ENCODE results near the gene AMOTL2.

AMOTL2 gene

GRCh38 chr3:134352031-134352671, 22.1 kb downstream of the AMOTL2 start:
- no CpG with 5 or more reads among the region's 4 CpGs for whole genome bisulfite sequencing (ENCODE audit: insufficient coverage, insufficient read length)
- peaks cover 18% of the 10 kb centered on the region; the same call in 1 of the 2 replicates for H3K36me3 ChIP-seq (ENCODE audit: control insufficient read depth, insufficient read depth, low read length)
- peaks cover 5% of the 10 kb centered on the region; the same call in 1 of the 2 replicates for H3K4me1 ChIP-seq (ENCODE audit: control insufficient read depth, insufficient read depth, low read length)
- H3K4me3 ChIP-seq (ENCODE audit: low read length), result no peak overlapping the region
- DNase-seq (ENCODE audit: low read depth, low spot score), result no peak
- no peaks in the 10 kb centered on the region for H3K27me3 ChIP-seq (ENCODE audit: control insufficient read depth, insufficient read depth, low read length)
- H3K9me3 ChIP-seq (ENCODE audit: control insufficient read depth, insufficient read depth, low read length), result no peaks in the 10 kb centered on the region
- H3K27ac ChIP-seq (ENCODE audit: low read length), result no peak overlapping the region

DNA sequence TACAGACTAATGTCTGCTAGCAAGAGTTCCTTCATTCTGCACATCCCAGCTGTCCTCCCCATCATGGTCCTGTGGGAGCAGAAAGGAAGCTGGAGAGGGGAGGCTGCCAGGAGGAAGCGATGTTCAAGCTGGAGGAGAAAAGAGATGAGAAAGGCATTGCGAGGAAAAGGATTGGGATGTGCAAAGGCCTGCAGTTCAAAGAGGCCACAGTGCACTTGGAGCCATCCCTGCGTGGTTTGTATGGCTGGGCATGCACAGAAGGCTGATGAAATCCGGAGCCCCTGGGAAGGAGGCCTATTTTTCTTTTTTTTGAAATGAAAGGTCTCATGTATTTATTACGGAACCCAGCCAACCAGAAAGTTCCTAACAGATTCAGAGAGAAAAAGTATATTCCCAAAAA, 22.8 kb downstream of the AMOTL2 start:
- H3K9me3 ChIP-seq (ENCODE audit: control insufficient read depth, insufficient read depth, low read length), result no peaks in the 10 kb centered on the region
- no CpG with 5 or more reads among the region's 5 CpGs for WGBS (ENCODE audit: insufficient coverage, insufficient read length)
- no peak for DNase-seq (ENCODE audit: low read depth, low spot score)
- no peaks in the 10 kb centered on the region for H3K27me3 ChIP-seq (ENCODE audit: control insufficient read depth, insufficient read depth, low read length)
- H3K4me3 ChIP-seq (ENCODE audit: low read length), result no peak overlapping the region
- peaks cover 15% of the 10 kb centered on the region; the same call in 1 of the 2 replicates for H3K36me3 ChIP-seq (ENCODE audit: control insufficient read depth, insufficient read depth, low read length)
- H3K27ac ChIP-seq (ENCODE audit: low read length), result no peak overlapping the region
- H3K4me1 ChIP-seq (ENCODE audit: control insufficient read depth, insufficient read depth, low read length), result peaks cover 5% of the 10 kb centered on the region; the same call in 1 of the 2 replicates

DNA sequence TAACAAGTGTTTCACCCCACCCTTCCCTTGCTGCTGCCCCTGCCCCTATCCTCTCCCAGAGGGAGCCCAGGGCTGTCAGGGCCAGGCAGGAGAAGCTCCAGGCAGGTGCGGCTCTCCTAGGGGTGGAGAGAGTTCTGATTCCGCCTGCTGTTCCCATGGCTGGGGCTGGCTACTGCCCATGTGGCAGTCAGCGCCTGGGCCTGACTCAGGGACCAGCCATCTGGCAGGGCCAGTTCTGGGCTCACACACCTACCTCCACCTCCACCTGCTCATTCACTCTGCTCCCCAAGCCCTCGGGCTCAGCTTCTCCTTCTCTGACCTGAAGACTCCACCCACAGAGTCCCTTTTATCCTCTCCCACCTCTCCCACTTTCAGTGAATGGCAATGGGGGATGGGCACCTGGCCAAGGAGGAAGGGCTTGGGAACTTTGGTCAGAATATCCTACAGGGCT, 23.4 kb downstream of the AMOTL2 start:
- Histone ChIP-seq H3K27me3 (ENCODE audit: control insufficient read depth, insufficient read depth, low read length) (no peaks in the 10 kb centered on the region), H3K36me3 (ENCODE audit: control insufficient read depth, insufficient read depth, low read length) (peaks cover 12% of the 10 kb centered on the region; the same call in 1 of the 2 replicates), H3K9me3 (ENCODE audit: control insufficient read depth, insufficient read depth, low read length) (no peaks in the 10 kb centered on the region), H3K27ac (ENCODE audit: low read length) (no peak overlapping the region), H3K4me3 (ENCODE audit: low read length) (no peak overlapping the region), H3K4me1 (ENCODE audit: control insufficient read depth, insufficient read depth, low read length) (peaks cover 5% of the 10 kb centered on the region; the same call in 1 of the 2 replicates)
- WGBS (ENCODE audit: insufficient coverage, insufficient read length), result no CpG with 5 or more reads among the region's 4 CpGs
- DNase-seq (ENCODE audit: low read depth, low spot score), result no peak

DNA sequence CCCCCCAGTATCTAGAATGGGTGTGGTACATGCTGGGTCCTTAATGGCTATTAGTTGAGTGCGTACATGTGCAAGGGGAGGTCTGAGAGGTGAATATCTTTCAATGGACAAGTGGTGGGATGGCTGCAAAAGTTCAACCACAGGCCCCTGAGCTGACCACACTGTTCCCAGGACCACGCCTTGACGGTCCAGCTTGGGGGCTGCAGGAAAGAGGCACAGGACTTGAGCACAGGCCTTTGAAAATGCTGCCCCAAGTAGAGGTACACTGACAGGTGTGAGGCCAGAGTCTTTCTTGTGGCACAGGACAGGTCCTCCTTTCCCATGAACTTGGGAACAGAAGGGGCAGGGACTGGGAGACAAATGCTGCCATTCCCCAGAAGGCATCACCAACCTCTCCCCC, 24.0 kb downstream of the AMOTL2 start:
- no peak overlapping the region for H3K27ac ChIP-seq (ENCODE audit: low read length)
- peaks cover 5% of the 10 kb centered on the region; the same call in 1 of the 2 replicates for H3K4me1 ChIP-seq (ENCODE audit: control insufficient read depth, insufficient read depth, low read length)
- WGBS (ENCODE audit: insufficient coverage, insufficient read length), result no CpG with 5 or more reads among the region's 3 CpGs
- H3K4me3 ChIP-seq (ENCODE audit: low read length), result no peak overlapping the region
- H3K9me3 ChIP-seq (ENCODE audit: control insufficient read depth, insufficient read depth, low read length), result no peaks in the 10 kb centered on the region
- H3K36me3 ChIP-seq (ENCODE audit: control insufficient read depth, insufficient read depth, low read length), result peaks cover 11% of the 10 kb centered on the region; the same call in 1 of the 2 replicates
- no peaks in the 10 kb centered on the region for H3K27me3 ChIP-seq (ENCODE audit: control insufficient read depth, insufficient read depth, low read length)
- DNase-seq (ENCODE audit: low read depth, low spot score), result no peak

DNA sequence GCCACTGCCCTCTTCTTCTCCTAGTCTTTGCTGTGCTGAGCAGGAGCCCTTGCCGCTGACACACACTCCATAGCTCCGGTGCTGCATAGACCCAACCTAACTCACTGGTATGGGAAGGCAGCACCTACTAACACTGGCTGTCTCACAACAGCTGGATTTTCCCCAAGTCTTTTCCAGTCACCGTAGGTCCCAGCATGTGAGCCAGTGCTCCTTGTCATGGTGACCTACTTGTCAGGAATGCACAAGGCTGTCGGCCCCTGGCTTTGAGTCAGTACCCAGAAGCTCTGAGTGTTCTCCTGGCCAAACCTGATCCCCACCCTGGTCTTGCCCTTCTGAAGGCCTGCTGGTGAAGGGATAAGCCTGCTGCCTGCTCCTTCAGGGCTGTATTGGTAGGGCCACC, 25.7 kb downstream of the AMOTL2 start:
- Histone ChIP-seq H3K27ac (ENCODE audit: low read length) (no peak overlapping the region), H3K4me3 (ENCODE audit: low read length) (no peak overlapping the region), H3K4me1 (ENCODE audit: control insufficient read depth, insufficient read depth, low read length) (peaks cover 5% of the 10 kb centered on the region; the same call in 1 of the 2 replicates), H3K9me3 (ENCODE audit: control insufficient read depth, insufficient read depth, low read length) (no peaks in the 10 kb centered on the region), H3K36me3 (ENCODE audit: control insufficient read depth, insufficient read depth, low read length) (no peaks in the 10 kb centered on the region), H3K27me3 (ENCODE audit: control insufficient read depth, insufficient read depth, low read length) (no peaks in the 10 kb centered on the region)
- no peak for DNase-seq (ENCODE audit: low read depth, low spot score)
- no CpG with 5 or more reads among the region's 4 CpGs for WGBS (ENCODE audit: insufficient coverage, insufficient read length)

- H3K27ac ChIP-seq (ENCODE audit: low read length), result no peak overlapping the region
- H3K4me1 ChIP-seq (ENCODE audit: control insufficient read depth, insufficient read depth, low read length), result peaks cover 5% of the 10 kb centered on the region; the same call in 1 of the 2 replicates
Observed at GRCh38 chr3:134347551-134347950, 26.7 kb downstream of the AMOTL2 start.

GRCh38 chr3:134346744-134347143, 27.5 kb downstream of the AMOTL2 start:
- no peak overlapping the region for H3K4me3 ChIP-seq (ENCODE audit: low read length)
- DNase-seq (ENCODE audit: low read depth, low spot score), result no peak
- H3K27me3 ChIP-seq (ENCODE audit: control insufficient read depth, insufficient read depth, low read length), result no peaks in the 10 kb centered on the region
- H3K36me3 ChIP-seq (ENCODE audit: control insufficient read depth, insufficient read depth, low read length), result no peaks in the 10 kb centered on the region
- whole genome bisulfite sequencing (ENCODE audit: insufficient coverage, insufficient read length), result no CpG with 5 or more reads among the region's 1 CpG
- peaks cover 5% of the 10 kb centered on the region; the same call in 1 of the 2 replicates for H3K4me1 ChIP-seq (ENCODE audit: control insufficient read depth, insufficient read depth, low read length)
- H3K27ac ChIP-seq (ENCODE audit: low read length), result no peak overlapping the region
- H3K9me3 ChIP-seq (ENCODE audit: control insufficient read depth, insufficient read depth, low read length), result no peaks in the 10 kb centered on the region

More at GRCh38 chr3:134347551-134347950, 26.7 kb downstream of the AMOTL2 start:
- Histone ChIP-seq H3K36me3 (ENCODE audit: control insufficient read depth, insufficient read depth, low read length) (no peaks in the 10 kb centered on the region), H3K27me3 (ENCODE audit: control insufficient read depth, insufficient read depth, low read length) (no peaks in the 10 kb centered on the region), H3K9me3 (ENCODE audit: control insufficient read depth, insufficient read depth, low read length) (no peaks in the 10 kb centered on the region), H3K4me3 (ENCODE audit: low read length) (no peak overlapping the region)
- no CpG with 5 or more reads among the region's 3 CpGs for WGBS (ENCODE audit: insufficient coverage, insufficient read length)
- no peak for DNase-seq (ENCODE audit: low read depth, low spot score)

DNA sequence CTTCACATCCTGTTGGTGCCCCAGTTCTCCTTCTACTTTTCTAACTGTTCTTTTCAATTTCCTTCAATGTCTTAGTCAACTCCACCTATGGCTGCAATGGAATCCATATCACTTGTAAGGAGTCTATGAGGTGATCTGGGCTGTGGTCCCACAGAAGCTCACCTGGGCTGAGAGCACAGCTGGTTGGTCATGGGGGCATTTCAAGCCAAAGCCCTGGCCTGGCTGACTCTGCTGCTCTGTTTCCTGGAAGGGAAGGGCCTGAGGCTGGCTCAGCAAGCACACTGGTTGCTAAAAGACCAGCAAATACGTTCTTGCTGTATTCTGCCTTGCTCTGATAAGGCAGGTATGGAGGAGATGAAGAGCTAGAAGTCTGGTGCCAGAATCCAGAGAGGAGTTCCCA, 29.0 kb downstream of the AMOTL2 start:
- no peaks in the 10 kb centered on the region for H3K9me3 ChIP-seq (ENCODE audit: control insufficient read depth, insufficient read depth, low read length)
- no peak for DNase-seq (ENCODE audit: low read depth, low spot score)
- no peaks in the 10 kb centered on the region for H3K4me1 ChIP-seq (ENCODE audit: control insufficient read depth, insufficient read depth, low read length)
- no peak overlapping the region for H3K27ac ChIP-seq (ENCODE audit: low read length)
- no peaks in the 10 kb centered on the region for H3K27me3 ChIP-seq (ENCODE audit: control insufficient read depth, insufficient read depth, low read length)
- H3K36me3 ChIP-seq (ENCODE audit: control insufficient read depth, insufficient read depth, low read length), result no peaks in the 10 kb centered on the region
- H3K4me3 ChIP-seq (ENCODE audit: low read length), result no peak overlapping the region
- no CpG with 5 or more reads among the region's 1 CpG for WGBS (ENCODE audit: insufficient coverage, insufficient read length)

- Histone ChIP-seq H3K4me3 (ENCODE audit: low read length) (no peak overlapping the region), H3K4me1 (ENCODE audit: control insufficient read depth, insufficient read depth, low read length) (no peaks in the 10 kb centered on the region), H3K9me3 (ENCODE audit: control insufficient read depth, insufficient read depth, low read length) (no peaks in the 10 kb centered on the region), H3K27ac (ENCODE audit: low read length) (no peak overlapping the region), H3K36me3 (ENCODE audit: control insufficient read depth, insufficient read depth, low read length) (no peaks in the 10 kb centered on the region), H3K27me3 (ENCODE audit: control insufficient read depth, insufficient read depth, low read length) (no peaks in the 10 kb centered on the region)
- DNase-seq (ENCODE audit: low read depth, low spot score), result no peak
- WGBS (ENCODE audit: insufficient coverage, insufficient read length), result no CpG with 5 or more reads among the region's 2 CpGs
Observed at GRCh38 chr3:134344560-134344959, 29.7 kb downstream of the AMOTL2 start.

- no peaks in the 10 kb centered on the region for H3K36me3 ChIP-seq (ENCODE audit: control insufficient read depth, insufficient read depth, low read length)
- H3K4me1 ChIP-seq (ENCODE audit: control insufficient read depth, insufficient read depth, low read length), result 0 out of 2 replicates have a peak, but pooled peaks cover 4% of the 10 kb centered on the region
- H3K9me3 ChIP-seq (ENCODE audit: control insufficient read depth, insufficient read depth, low read length), result no peaks in the 10 kb centered on the region
- no CpG with 5 or more reads among the region's 9 CpGs for WGBS (ENCODE audit: insufficient coverage, insufficient read length)
- no peak overlapping the region for H3K4me3 ChIP-seq (ENCODE audit: low read length)
- no peaks in the 10 kb centered on the region for H3K27me3 ChIP-seq (ENCODE audit: control insufficient read depth, insufficient read depth, low read length)
- no peak overlapping the region for H3K27ac ChIP-seq (ENCODE audit: low read length)
- no peak for DNase-seq (ENCODE audit: low read depth, low spot score)
Observed at GRCh38 chr3:134342259-134342658, 32.0 kb downstream of the AMOTL2 start.

DNA sequence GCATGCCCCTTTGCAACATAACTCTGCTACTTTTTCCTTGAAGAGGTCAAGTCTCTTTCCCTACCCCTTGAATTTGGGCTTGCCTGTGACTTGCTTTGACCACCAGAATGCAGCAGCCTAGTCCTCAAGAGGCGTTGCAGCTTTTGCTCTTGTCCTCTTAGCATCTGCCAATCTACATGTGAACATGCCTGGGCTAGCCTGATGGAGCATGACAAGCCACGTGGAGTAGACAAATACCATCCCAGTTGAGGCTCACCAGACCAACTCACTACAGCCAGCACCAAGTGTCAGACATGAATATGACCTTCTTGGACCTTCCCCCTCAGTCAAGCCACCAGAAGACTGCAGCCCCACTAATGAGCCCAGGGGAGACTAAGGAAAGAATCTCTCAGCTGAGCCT, 32.9 kb downstream of the AMOTL2 start:
- Histone ChIP-seq H3K4me1 (ENCODE audit: control insufficient read depth, insufficient read depth, low read length) (0 out of 2 replicates have a peak, but pooled peaks cover 4% of the 10 kb centered on the region), H3K27me3 (ENCODE audit: control insufficient read depth, insufficient read depth, low read length) (no peaks in the 10 kb centered on the region), H3K36me3 (ENCODE audit: control insufficient read depth, insufficient read depth, low read length) (no peaks in the 10 kb centered on the region), H3K27ac (ENCODE audit: low read length) (no peak overlapping the region), H3K4me3 (ENCODE audit: low read length) (no peak overlapping the region), H3K9me3 (ENCODE audit: control insufficient read depth, insufficient read depth, low read length) (no peaks in the 10 kb centered on the region)
- WGBS (ENCODE audit: insufficient coverage, insufficient read length), result no CpG with 5 or more reads among the region's 2 CpGs
- DNase-seq (ENCODE audit: low read depth, low spot score), result no peak

All from iPS DF 6.9 (cell line).